ENCODE measurements around the gene MRPL38. TPM values are rescaled to one million over a fixed set of nuclear protein-coding genes. Genes with fewer than 3 reads are reported as not detected.

Gene MRPL38
- polyA plus RNA-seq, 3 donors = 27.8 to 44.1 (median 36.0) TPM

GRCh38 chr17:75943491-75943890 lies 38.8 kb upstream of the MRPL38 start:
- H2AFZ ChIP-seq (ENCODE audit: insufficient read depth, low read depth, low read length, poor library complexity, severe bottlenecking) = no peak overlapping the region
- Mint-ChIP-seq H3K27ac (no peak overlapping the region), H3K4me1 (peaks cover 13% of the 10 kb centered on the region), H3K27me3 (ENCODE audit: low read depth in 3 of 3) (peaks cover 0 to 2% (median 2%) of the 10 kb centered on the region in 3 donors), H3K9me3 (no peaks in the 10 kb centered on the region), H3K36me3 (peaks cover 42 to 45% of the 10 kb centered on the region in 2 donors), H3K4me3 (no peak overlapping the region)
- no peak overlapping the region for H3K4me3 ChIP-seq (replicated peaks in 1 of 3; ENCODE audit: low read depth in 2 of 3, low read length in 3 of 3)
- no peaks in the 10 kb centered on the region for H4K20me1 ChIP-seq (ENCODE audit: insufficient read depth, low read length)
- TF ChIP-seq CTCF (IDR thresholded peaks at IDR 0.05) = no peak
- peaks cover 11 to 16% of the 10 kb centered on the region in 2 donors for H3K4me1 ChIP-seq (ENCODE audit: control insufficient read depth in 1 of 2, insufficient read depth in 2 of 2, low read length in 2 of 2)
- peaks cover 42 to 53% of the 10 kb centered on the region in 2 donors for H3K36me3 ChIP-seq (replicated peaks in 1 of 2; ENCODE audit: control insufficient read depth in 1 of 2, insufficient read depth in 2 of 2, low read length in 2 of 2)
- no peaks in the 10 kb centered on the region for H3K9me3 ChIP-seq (replicated peaks in 1 of 2; ENCODE audit: control insufficient read depth in 1 of 2, insufficient read depth in 1 of 2, low read length in 2 of 2)
- no peak overlapping the region for H3K4me2 ChIP-seq (replicated peaks; ENCODE audit: extremely low read depth, low read length, poor library complexity, severe bottlenecking)
- no peak overlapping the region for H3K27ac ChIP-seq (ENCODE audit: low read depth in 1 of 2, low read length in 2 of 2)
- no peak overlapping the region for H3K9ac ChIP-seq (ENCODE audit: insufficient read depth, low read length, poor library complexity, severe bottlenecking)
- H3K27me3 ChIP-seq (ENCODE audit: control insufficient read depth in 2 of 2, insufficient read depth in 2 of 2, low read length in 2 of 2) = no peaks in the 10 kb centered on the region
- no peak for DNase-seq
- intact Hi-C loops (cut with micrococcal nuclease) = loop anchor here in 1 of 2 donors (5.0 kb wide), 1 partner anchor 41 kb away; the partner anchor contains the start of gene MRPL38
- WGBS (ENCODE audit: insufficient coverage) = no CpG with 5 or more reads among the region's 1 CpG
- no peaks in the 10 kb centered on the region for H3K79me2 ChIP-seq (ENCODE audit: insufficient read depth, low read length)

- Mint-ChIP-seq H3K4me3 (no peak overlapping the region), H3K9me3 (no peaks in the 10 kb centered on the region), H3K27me3 (ENCODE audit: low read depth in 3 of 3) (peaks cover 0 to 6% (median 2%) of the 10 kb centered on the region in 3 donors), H3K27ac (peak overlapping the region in 2 of 7 donors; percentile 13 to 38), H3K36me3 (peaks cover 35 to 36% of the 10 kb centered on the region in 2 donors), H3K4me1 (peaks cover 13% of the 10 kb centered on the region)
- H3K4me1 ChIP-seq (ENCODE audit: control insufficient read depth in 1 of 2, insufficient read depth in 2 of 2, low read length in 2 of 2) = peaks cover 11 to 16% of the 10 kb centered on the region in 2 donors
- no peak overlapping the region for H3K4me3 ChIP-seq (replicated peaks in 1 of 3; ENCODE audit: low read depth in 2 of 3, low read length in 3 of 3)
- H3K9me3 ChIP-seq (replicated peaks in 1 of 2; ENCODE audit: control insufficient read depth in 1 of 2, insufficient read depth in 1 of 2, low read length in 2 of 2) = no peaks in the 10 kb centered on the region
- DNase-seq = no peak
- H4K20me1 ChIP-seq (ENCODE audit: insufficient read depth, low read length) = no peaks in the 10 kb centered on the region
- TF ChIP-seq CTCF (IDR thresholded peaks at IDR 0.05) = no peak
- no CpG with 5 or more reads among the region's 4 CpGs for WGBS (ENCODE audit: insufficient coverage)
- H3K27me3 ChIP-seq (ENCODE audit: control insufficient read depth in 2 of 2, insufficient read depth in 2 of 2, low read length in 2 of 2) = no peaks in the 10 kb centered on the region
- H3K9ac ChIP-seq (ENCODE audit: insufficient read depth, low read length, poor library complexity, severe bottlenecking) = no peak overlapping the region
- intact Hi-C loops (cut with micrococcal nuclease) = loop anchor here in 1 of 2 donors (5.0 kb wide), 1 partner anchor 40 kb away; the partner anchor contains the start of gene MRPL38
- no peak overlapping the region for H3K27ac ChIP-seq (ENCODE audit: low read depth in 1 of 2, low read length in 2 of 2)
- no peak overlapping the region for H3K4me2 ChIP-seq (replicated peaks; ENCODE audit: extremely low read depth, low read length, poor library complexity, severe bottlenecking)
- no peak overlapping the region for H2AFZ ChIP-seq (ENCODE audit: insufficient read depth, low read depth, low read length, poor library complexity, severe bottlenecking)
- H3K79me2 ChIP-seq (ENCODE audit: insufficient read depth, low read length) = no peaks in the 10 kb centered on the region
- peaks cover 33 to 43% of the 10 kb centered on the region in 2 donors for H3K36me3 ChIP-seq (replicated peaks in 1 of 2; ENCODE audit: control insufficient read depth in 1 of 2, insufficient read depth in 2 of 2, low read length in 2 of 2)
Observed at GRCh38 chr17:75942473-75942872, 37.8 kb upstream of the MRPL38 start.
